DOHH2 (cell line): ENCODE measurements around the gene SOSTDC1.

Experiments used
- H3F3A ChIP-seq: fragments of 200-600 bp; sonication (generic), shearing (Covaris generic); 2 replicates; pipeline ENCODE4 v1.6.0; 2016; ENCODE audit warnings: antibody characterized with exemption, mild to moderate bottlenecking; ENCODE audit not compliant: control insufficient read depth, insufficient read depth
- H3K27ac ChIP-seq: fragments of 200-600 bp; sonication (generic); 2 replicates; pipeline ENCODE4 v1.5.1; 2014; ENCODE audit warnings: low read depth, mild to moderate bottlenecking, low read length, moderate library complexity
- H3K27me3 ChIP-seq: fragments of 200-600 bp; sonication (generic); 2 replicates; pipeline ENCODE4 v1.6.1; 2014; ENCODE audit warnings: mild to moderate bottlenecking, low read length, mixed read lengths; ENCODE audit not compliant: control insufficient read depth
- H3K36me3 ChIP-seq: fragments of 200-600 bp; sonication (generic); 2 replicates; pipeline ENCODE4 v1.6.1; 2014; ENCODE audit warnings: mild to moderate bottlenecking, low read length, moderate library complexity, mixed read lengths; ENCODE audit not compliant: control insufficient read depth
- H3K4me1 ChIP-seq: fragments of 200-600 bp; sonication (generic); 2 replicates; pipeline ENCODE4 v1.6.1; 2014; ENCODE audit warnings: mild to moderate bottlenecking, low read length, mixed read lengths; ENCODE audit not compliant: control insufficient read depth
- H3K4me2 ChIP-seq: fragments of 200-600 bp; sonication (generic); 2 replicates; pipeline ENCODE4 v1.6.0; 2014; ENCODE audit warnings: mild to moderate bottlenecking, low read length, moderate library complexity
- H3K4me3 ChIP-seq: fragments of 200-600 bp; sonication (generic); 2 replicates; pipeline ENCODE4 v1.5.1; 2014; ENCODE audit warnings: mild to moderate bottlenecking, low read length, mixed read lengths
- H3K79me2 ChIP-seq: fragments of 200-600 bp; sonication (generic); 2 replicates; pipeline ENCODE4 v1.6.1; 2014; ENCODE audit warnings: mild to moderate bottlenecking, low read length, mixed read lengths; ENCODE audit not compliant: control insufficient read depth
- H3K9me2 ChIP-seq: fragments of 200-600 bp; sonication (generic); replicated peaks from 2 replicates; pipeline ENCODE4 v1.6.1; 2014; ENCODE audit warnings: mild to moderate bottlenecking, low read length, mixed read lengths; ENCODE audit not compliant: control insufficient read depth
- H3K9me3 ChIP-seq: fragments of 200-600 bp; sonication (generic); 2 replicates; pipeline ENCODE4 v1.6.1; 2014; ENCODE audit warnings: antibody characterized with exemption, low read length, mixed read lengths; ENCODE audit not compliant: control insufficient read depth, insufficient read depth
- H4K20me1 ChIP-seq: fragments of 200-600 bp; sonication (generic); 2 replicates; pipeline ENCODE4 v1.6.0; 2014; ENCODE audit warnings: low read depth, mild to moderate bottlenecking, antibody characterized with exemption, low read length, moderate library complexity; ENCODE audit not compliant: control insufficient read depth, insufficient read depth
- EZH2phosphoT487 ChIP-seq: fragments of 200-600 bp; sonication (generic); IDR thresholded peaks from 2 replicates; pipeline ENCODE4 v1.6.1; 2017; ENCODE audit warnings: borderline replicate concordance, mild to moderate bottlenecking, antibody characterized with exemption, low read length, moderate library complexity, mixed read lengths
- TF ChIP-seq, protein P1 (sequence below): fragments of 200-600 bp; sonication (generic); IDR thresholded peaks from one replicate; pipeline ENCODE4 v1.5.1; 2014; ENCODE audit warnings: antibody characterized with exemption, mild to moderate bottlenecking, low read depth, low read length; ENCODE audit not compliant: poor library complexity, severe bottlenecking

The SOSTDC1 gene

DNA sequence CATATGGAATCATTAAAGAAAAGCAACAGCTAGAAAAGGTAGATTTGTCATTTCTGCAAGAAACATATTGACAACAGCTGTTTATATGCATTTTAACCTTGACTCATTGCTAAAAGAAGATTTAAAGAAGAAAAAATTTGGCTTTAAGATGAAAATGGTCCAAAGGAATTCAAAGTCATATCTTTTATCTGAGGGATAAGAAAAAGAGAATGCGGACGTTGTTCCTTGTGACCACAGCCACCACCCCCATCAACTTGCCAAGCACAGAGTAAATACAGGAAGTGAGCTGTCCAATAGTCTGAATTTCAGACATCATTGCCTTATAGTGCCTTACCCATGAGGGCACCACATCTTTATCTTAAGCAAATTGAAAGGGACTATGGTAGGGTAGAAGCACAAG, 36.9 kb downstream of the SOSTDC1 start:
- Histone ChIP-seq H3K4me1 (no peaks in the 10 kb centered on the region), H4K20me1 (no peaks in the 10 kb centered on the region), H3K27me3 (peaks cover 12% of the 10 kb centered on the region; the same call in 1 of the 2 replicates), H3K9me2 (no peaks in the 10 kb centered on the region), H3K4me2 (no peak overlapping the region), H3K27ac (no peak overlapping the region), H3K79me2 (no peaks in the 10 kb centered on the region), H3K4me3 (no peak overlapping the region), H3F3A (no peaks in the 10 kb centered on the region), H3K36me3 (no peaks in the 10 kb centered on the region), H3K9me3 (no peaks in the 10 kb centered on the region)
- TF ChIP-seq, protein P1, sequence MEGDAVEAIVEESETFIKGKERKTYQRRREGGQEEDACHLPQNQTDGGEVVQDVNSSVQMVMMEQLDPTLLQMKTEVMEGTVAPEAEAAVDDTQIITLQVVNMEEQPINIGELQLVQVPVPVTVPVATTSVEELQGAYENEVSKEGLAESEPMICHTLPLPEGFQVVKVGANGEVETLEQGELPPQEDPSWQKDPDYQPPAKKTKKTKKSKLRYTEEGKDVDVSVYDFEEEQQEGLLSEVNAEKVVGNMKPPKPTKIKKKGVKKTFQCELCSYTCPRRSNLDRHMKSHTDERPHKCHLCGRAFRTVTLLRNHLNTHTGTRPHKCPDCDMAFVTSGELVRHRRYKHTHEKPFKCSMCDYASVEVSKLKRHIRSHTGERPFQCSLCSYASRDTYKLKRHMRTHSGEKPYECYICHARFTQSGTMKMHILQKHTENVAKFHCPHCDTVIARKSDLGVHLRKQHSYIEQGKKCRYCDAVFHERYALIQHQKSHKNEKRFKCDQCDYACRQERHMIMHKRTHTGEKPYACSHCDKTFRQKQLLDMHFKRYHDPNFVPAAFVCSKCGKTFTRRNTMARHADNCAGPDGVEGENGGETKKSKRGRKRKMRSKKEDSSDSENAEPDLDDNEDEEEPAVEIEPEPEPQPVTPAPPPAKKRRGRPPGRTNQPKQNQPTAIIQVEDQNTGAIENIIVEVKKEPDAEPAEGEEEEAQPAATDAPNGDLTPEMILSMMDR = no peak
- no peak for TF ChIP-seq EZH2phosphoT487

DNA sequence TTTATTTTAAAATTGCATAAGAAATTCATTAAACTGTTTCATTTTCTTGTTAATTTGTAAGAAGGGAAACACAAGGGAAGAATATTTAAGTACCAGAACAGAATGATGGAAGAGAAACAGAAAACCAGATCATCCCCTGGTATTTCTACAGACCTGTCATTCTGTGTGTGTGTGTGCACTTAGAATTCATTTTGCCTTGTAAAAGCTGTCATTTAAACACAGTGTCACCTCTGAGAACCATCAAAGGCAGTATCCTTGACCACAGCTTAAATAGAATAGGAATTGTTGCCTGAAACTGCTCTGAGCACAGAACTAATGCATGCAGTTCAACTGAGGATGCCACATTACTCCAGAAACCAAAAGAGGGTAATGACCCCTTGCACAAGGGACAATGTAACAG, 37.4 kb downstream of the SOSTDC1 start:
- H3K27ac ChIP-seq = no peak overlapping the region
- TF ChIP-seq, protein P1 = no peak
- TF ChIP-seq EZH2phosphoT487 = no peak
- H3K79me2 ChIP-seq = no peaks in the 10 kb centered on the region
- H3K4me2 ChIP-seq = no peak overlapping the region
- no peak overlapping the region for H3K4me3 ChIP-seq
- no peaks in the 10 kb centered on the region for H3K4me1 ChIP-seq
- H3K9me2 ChIP-seq = no peaks in the 10 kb centered on the region
- no peaks in the 10 kb centered on the region for H4K20me1 ChIP-seq
- H3K9me3 ChIP-seq = no peaks in the 10 kb centered on the region
- H3K27me3 ChIP-seq = peaks cover 12% of the 10 kb centered on the region; the same call in 1 of the 2 replicates
- no peaks in the 10 kb centered on the region for H3K36me3 ChIP-seq
- no peaks in the 10 kb centered on the region for H3F3A ChIP-seq

DNA sequence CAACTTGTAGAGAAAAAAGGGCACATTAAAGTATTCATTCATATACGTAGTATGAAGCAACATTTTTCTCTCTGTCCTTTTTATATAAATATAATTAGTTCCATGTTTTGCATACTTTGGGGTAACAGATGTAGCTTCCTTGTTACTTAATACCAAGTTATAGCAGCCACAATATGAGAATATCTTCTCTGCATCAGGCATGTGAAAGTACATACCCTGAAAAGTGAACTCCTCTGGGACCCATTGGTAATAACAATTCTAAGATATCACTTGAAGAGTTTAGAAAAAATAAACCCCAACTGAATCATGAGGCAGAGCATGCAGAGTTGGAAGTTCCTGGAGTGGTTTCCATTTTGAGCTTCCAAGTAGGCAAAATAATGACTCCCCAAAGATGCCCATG, 41.8 kb downstream of the SOSTDC1 start:
- H3K36me3 ChIP-seq = no peaks in the 10 kb centered on the region
- no peak overlapping the region for H3K4me2 ChIP-seq
- no peak overlapping the region for H3K4me3 ChIP-seq
- H3K79me2 ChIP-seq = no peaks in the 10 kb centered on the region
- H3K9me3 ChIP-seq = no peaks in the 10 kb centered on the region
- no peak overlapping the region for H3K27ac ChIP-seq
- H3K27me3 ChIP-seq = peaks cover 9% of the 10 kb centered on the region; the same call in 1 of the 2 replicates
- H3K4me1 ChIP-seq = peaks cover 18% of the 10 kb centered on the region
- no peak for TF ChIP-seq EZH2phosphoT487
- TF ChIP-seq, protein P1 = no peak
- H4K20me1 ChIP-seq = no peaks in the 10 kb centered on the region
- no peaks in the 10 kb centered on the region; the same call in 1 of the 2 replicates for H3F3A ChIP-seq
- no peaks in the 10 kb centered on the region for H3K9me2 ChIP-seq

DNA sequence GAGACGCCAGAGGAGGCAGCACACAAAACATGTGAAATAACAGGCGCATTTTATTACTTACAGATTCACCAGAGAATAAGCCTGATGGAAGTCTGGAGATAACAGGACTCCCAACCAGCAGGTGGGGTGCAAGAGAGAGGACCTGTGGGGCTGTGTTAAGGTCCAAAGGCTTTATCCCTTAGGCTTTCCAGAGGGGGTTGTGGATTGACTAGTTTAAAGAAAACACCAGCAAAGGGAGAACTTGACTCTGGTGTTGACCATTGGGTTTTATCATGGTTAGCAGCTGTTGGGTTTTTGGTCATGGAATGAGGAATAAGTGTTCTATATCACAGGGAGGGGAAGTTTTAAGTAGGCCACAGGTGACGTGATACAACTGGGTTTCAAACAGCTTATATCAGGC, 42.6 kb downstream of the SOSTDC1 start:
- no peak overlapping the region for H3K4me3 ChIP-seq
- no peak overlapping the region for H3K27ac ChIP-seq
- H3K9me3 ChIP-seq = no peaks in the 10 kb centered on the region
- no peak overlapping the region for H3K4me2 ChIP-seq
- H3K79me2 ChIP-seq = no peaks in the 10 kb centered on the region
- H3K36me3 ChIP-seq = no peaks in the 10 kb centered on the region
- H3K9me2 ChIP-seq = no peaks in the 10 kb centered on the region
- peaks cover 5% of the 10 kb centered on the region; the same call in 1 of the 2 replicates for H3K27me3 ChIP-seq
- TF ChIP-seq EZH2phosphoT487 = no peak
- TF ChIP-seq, protein P1 = no peak
- no peaks in the 10 kb centered on the region; the same call in 1 of the 2 replicates for H3F3A ChIP-seq
- peaks cover 22% of the 10 kb centered on the region for H3K4me1 ChIP-seq
- H4K20me1 ChIP-seq = no peaks in the 10 kb centered on the region
